Hematopoietic multipotent progenitor cell treated with erythropoietin and hydrocortisone succinate and interleukin-3 and kit ligand, for 15 days (in vitro differentiated cells): ENCODE data around the gene CFAP251.
"Not testable (repeated sequence)": the region's sequence is repeated elsewhere in the genome, so short reads cannot be mapped to it uniquely, and the experiment has no call there.

Source experiments
- DNase-seq: peaks from one replicate; pipeline ENCODE4 v3.0.0-alpha.2; 2015; ENCODE audit warnings: low spot score

CFAP251 gene

DNA sequence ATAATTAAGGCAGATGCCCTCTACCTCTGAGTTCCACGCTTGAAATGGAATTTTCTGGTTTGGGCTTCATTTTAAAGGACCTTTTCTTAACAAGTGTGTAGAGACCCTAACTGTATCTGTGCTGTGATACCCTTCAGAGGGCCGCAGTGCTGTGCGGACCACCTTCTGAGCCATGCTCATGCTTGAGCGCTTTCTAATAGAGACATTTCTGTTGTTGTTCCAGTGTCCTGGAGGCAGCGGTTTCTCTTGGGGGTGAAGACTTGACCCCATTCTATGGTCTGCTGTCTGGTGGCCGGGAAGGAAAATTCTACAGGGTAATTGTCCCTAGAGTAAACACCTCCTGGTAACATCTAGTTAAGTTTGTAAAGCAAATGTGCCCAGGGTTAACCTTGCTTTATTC, 56.6 kb downstream of the CFAP251 start:
- no peak for DNase-seq

DNA sequence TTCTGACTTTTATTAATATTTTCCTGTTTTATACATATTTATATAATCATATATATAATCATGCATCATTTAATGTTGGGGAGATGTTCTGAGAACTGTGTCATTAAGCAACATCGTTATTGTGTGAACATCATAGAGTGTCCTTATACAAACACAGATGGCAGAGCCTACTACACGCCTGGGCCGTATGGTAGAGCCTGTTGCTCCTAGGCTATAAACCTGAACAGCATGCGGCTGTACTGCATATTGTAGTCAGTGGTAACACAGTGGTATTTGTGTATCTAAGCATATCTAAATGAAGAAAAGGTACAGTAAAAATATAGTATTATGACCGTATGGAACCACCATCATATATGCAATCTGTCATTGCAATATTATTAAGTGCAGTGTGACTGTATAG, 58.6 kb downstream of the CFAP251 start:
- no peak for DNase-seq

DNA sequence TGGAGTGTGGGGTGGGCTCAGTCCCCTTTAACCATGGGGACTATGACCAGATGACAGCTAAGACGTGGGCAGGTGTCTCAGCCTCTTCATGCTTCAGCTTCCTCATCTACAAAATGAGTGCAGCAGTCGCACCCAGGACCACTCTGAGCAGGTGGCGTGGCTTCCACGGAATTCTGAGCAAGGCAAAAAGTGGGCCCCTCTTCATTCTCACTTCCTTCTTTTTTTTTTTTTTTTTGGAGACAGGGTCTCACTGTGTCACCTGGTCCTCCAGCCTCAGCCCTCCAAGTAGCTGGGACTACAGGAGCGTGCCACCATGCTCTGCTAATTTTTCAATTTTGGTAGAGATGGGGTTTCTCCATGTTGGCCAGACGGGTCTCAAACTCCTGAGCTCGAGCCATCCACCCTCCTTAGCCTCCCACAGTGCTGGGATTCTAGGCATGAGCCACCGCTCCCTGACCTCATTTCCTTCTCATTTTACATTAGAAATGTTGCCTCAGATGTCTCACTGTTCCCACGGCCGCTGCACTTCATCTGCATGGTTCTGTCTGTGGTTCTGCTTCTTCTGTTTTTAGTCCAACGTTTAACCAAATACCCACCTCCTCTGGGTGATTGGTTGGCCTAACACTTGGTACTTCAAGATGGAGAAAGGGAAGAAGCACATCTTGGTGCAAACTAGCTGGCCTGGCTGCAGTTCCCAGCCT, 61.9 kb downstream of the CFAP251 start:
- no peak for DNase-seq

DNA sequence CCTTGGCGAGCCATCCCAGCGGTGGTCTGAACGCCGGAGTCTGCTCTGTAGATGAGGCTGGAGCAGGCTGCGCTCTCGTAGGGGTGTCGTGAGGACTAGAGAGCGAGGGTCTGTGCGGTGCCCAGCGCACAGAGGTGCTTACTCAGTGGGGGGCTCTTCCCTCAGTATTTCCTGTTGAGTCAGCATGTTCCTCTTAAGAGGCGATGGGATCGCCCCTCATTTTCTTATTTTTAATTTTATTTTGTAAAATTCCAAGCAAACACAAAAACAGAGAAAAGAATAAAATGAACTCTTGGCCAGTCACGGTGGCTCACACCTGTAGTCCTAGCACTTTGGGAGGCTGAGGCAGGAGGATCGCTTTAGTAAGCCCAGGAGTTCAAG, 62.5 kb downstream of the CFAP251 start:
- DNase-seq: no peak

GRCh38 chr12:121981456-121981855, 63.1 kb downstream of the CFAP251 start:
- no peak for DNase-seq

- DNase-seq: no peak
Observed at GRCh38 chr12:121982950-121983349, 64.6 kb downstream of the CFAP251 start.

DNA sequence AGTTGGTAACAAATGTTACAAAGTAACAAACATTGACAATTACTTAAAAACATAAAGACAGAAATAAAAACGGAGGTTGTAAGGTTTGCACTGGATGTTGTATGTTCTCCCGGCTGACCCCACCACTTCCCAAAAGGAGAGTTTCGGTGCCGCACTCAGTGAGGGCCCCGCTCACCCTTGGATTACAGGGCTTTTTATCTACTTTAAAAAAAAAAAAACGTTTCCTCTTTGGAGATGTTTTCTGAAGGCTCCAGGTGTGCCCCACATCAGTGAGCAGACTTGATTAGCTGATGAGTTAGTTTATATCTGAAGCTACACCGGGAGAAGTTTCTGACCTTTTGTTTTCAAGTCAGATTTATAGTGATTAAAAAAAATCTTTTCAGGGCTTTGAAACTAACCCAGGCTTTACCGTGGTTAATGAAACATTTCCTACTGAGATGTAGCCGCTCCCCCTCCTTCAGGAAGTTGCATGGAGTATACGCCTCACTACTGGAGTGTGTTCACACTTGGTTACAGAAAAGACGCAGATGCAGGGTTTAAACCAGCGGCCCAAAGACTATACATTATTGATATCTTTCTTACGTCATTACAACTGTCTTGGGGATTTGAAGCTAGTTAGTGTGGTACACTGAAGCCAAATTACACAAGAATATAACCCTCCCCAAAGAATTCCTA, 65.3 kb downstream of the CFAP251 start:
- no peak for DNase-seq

GRCh38 chr12:121986489-121987245, 68.3 kb downstream of the CFAP251 start:
- DNase-seq: no peak

DNA sequence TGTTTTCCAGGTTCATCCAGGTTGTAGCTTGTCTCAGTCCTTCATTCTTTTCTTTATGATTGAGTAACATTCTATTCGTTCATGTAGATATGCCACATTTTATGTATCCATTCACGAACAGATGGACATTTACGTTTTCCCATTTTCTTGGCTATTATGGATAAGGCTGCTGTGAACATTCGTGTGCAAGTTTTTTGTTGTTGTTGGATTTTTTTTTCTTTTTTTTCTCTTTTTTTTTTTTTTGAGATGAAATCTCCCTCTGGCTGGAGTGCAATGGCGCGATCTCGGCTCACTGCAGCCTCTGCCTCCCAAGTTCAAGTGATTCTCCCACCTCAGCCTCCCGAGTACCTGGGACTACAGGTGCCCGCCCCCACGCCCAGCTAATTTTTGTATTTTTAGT, 70.1 kb downstream of the CFAP251 start:
- DNase-seq: not testable (repeated sequence)

DNA sequence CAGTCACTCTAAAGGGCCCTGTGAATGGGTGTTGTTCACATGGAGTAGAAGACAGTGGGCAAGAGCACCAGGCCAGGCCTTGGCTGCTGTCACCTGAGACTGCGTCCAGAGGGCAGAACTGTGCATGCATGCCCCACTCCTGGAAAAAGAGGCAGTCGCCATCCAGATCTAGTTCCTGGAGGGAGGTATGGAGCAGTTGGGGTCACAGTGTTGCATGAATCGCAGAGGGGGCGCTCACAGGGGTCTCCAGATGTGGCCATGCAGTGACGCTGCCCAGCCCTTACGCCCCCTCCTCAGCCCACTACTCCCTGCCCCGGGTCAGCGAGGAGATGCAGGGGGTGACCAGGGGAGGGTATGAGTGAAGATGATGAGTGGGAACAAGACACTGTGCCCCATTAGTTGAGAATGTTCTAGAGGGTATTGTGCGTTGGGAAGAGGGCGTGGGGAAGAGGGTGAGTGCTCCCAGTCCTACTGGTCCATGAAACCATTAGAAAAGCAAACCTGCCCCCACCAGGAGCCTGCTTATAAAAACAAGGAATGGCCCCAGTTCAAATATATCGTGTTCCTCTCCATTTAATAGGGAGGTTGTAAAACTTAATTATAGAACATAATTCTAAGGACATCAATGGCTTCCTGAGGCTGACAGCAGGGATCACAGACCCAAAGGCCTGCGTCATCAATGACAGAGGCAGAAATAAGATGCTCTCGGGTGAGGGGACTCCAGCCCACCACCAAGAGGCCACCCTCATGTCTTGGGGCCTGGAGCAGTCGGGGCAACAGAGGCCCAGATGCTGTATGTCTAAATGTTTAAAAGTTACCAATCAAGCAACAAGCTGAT, 71.1 kb downstream of the CFAP251 start:
- no peak for DNase-seq

- DNase-seq: no peak
Observed at GRCh38 chr12:121990114-121990647, 71.8 kb downstream of the CFAP251 start.

GRCh38 chr12:121990692-121991603, 72.6 kb downstream of the CFAP251 start:
- no peak for DNase-seq

DNA sequence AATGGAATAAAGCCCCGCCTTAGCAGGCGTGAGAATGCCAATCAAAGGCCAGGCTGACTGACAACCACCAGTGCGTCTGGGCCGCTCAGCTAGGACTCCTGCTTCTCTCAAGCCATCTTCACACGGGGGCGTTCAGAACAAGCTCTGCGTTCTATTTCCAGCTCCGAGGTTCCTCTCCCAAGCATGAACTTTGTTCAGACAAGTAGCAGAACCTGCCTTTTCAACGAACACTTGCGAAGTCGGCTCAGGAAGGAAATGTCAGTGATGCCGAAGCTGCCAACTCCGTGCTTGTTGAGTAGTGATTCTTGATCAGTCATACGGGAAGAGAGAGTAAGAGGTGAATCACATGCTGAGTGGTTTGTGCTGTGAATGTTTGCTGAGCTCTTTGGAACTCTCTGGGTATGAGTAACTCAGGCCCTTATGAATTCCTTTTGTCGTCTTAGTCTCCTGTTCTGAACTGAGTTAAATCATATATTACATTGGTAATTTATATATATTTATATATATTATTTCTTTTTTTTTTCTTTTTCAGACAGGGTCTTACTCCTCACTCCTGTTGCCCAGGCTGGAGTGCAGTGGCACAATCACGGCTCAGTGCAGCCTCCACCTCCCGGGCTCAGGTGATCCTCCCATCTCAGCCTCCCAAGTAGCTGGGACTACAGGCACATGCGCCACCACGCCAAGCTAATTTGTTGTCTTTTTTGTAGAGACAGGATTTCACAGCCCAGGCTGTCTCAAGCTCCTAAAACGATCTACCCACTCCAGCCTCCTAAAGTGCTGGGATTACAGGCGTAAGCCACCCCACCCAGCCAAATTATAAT, 73.9 kb downstream of the CFAP251 start:
- DNase-seq: no peak

DNA sequence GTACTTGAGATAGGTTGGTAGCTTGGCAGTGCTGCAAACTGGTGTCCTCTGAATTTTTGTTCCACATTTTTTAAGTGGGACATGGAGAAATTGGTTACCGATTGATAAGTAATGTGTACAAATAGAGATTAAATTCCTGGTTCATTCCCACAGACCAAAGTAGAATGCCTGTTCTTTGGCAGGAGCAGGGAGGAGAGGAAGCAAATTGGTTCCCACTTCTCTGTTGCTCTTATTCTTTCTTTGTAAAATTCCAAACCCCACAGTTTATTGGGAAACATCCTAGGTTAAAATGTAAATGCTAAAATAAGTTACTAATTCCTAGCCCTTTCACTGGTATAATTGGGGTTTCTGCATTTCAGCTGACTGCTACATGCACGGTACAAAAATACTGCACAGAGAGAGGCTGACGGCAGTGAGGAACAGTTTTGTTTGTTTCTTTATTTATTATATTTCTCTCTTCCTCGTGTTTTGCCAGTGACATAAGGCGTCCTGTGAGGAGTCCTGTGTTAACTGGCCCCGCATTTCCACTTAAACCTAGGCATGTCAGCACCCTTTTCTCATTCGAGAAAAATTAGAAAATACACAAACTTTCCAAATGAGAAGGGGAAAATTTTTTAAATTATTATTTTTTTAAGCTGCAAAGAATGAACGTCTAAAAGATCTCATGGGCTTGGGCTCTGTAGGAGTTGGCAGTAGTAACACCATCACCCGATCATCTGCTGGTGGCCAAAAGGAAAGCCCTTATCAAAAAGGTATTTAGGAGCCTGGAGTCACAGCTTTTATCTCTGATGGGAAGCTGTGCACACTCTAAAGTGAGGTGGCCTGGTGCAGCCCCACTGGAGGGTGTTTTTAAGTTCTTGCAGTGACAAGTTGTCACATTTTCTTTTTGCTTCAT, 77.9 kb downstream of the CFAP251 start:
- DNase-seq: no peak

DNA sequence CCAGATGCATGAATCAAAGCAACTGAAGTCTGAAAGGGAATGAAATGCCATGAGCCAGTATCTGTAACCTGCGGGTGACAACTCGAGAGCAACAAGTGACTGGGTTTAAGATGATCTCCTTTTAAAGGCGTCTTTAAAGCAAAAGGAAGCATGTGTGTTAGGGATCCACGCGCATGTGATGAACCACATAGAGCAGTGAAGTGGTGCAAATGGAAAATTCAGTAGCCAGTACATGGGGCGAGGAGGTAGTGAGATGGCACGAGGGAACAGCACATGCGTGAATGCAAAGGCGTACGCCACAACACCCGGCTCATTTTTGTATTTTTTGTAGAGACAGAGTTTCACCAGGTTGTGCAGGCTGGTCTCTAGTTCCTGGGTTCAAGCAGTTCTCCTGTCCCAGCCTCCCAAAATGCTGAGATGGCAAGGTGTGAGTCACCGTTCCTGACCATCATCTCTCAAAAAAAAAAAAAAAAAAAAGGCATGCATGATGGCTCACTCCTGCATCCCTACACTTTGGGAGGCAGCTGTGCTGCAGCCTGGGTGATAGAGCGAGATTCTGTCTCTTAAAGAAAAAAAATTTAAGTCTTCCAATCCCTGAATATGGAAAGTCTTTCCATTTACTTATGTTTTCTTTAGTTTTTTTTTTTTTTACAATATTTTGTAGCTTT, 78.7 kb downstream of the CFAP251 start:
- DNase-seq: no peak

GRCh38 chr12:122001466-122002209, 83.2 kb downstream of the CFAP251 start:
- no peak for DNase-seq
